HepG2 (cell line): ENCODE data around the gene CAPS2.

Source experiments
- NR2F6 ChIP-seq, 2 experiments: IDR thresholded peaks; 2 replicates each; pipeline ENCODE4 v1.6.1; 2016; ENCODE audit warnings: antibody characterized with exemption in 1 of 2, mild to moderate bottlenecking in 1 of 2
- TF ChIP-seq, protein P1 (sequence below), 2 experiments: fragments of 450-650 bp in 1 of 2; sonication (generic) in 1 of 2; formaldehyde crosslinking in 1 of 2; IDR thresholded peaks; 2 replicates each; pipeline versions ENCODE4 v1.6.1 to v1.8.0; 2016 to 2022; ENCODE audit warnings: antibody characterized with exemption in 1 of 2, mild to moderate bottlenecking in 1 of 2, missing genetic modification reagents in 1 of 2

DNA sequence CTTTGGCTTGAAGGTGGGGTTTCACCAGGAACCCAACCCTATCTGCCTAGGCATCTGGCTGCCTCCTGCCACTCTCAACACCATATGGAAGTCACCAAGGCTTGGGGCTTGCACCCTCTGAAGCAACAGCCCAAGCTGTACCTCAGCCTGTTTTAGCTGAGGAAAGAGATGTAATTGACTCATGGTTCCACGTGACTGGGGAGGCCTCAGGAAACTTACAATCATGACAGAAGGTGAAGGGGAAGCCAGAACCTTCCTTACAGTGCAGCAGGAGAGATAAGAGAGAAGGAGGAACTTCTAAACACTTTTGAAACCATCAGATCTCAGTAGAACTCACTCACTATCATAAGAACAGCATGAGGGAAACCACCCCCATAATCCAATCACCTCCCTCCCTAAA is 31.3 kb upstream of the CAPS2 start:
- no peak for TF ChIP-seq NR2F6 (IDR thresholded peaks at IDR 0.05)
- no peak for TF ChIP-seq NR2F6 (CRISPR knock-in tag; IDR thresholded peaks at IDR 0.05)
- TF ChIP-seq, protein P1, sequence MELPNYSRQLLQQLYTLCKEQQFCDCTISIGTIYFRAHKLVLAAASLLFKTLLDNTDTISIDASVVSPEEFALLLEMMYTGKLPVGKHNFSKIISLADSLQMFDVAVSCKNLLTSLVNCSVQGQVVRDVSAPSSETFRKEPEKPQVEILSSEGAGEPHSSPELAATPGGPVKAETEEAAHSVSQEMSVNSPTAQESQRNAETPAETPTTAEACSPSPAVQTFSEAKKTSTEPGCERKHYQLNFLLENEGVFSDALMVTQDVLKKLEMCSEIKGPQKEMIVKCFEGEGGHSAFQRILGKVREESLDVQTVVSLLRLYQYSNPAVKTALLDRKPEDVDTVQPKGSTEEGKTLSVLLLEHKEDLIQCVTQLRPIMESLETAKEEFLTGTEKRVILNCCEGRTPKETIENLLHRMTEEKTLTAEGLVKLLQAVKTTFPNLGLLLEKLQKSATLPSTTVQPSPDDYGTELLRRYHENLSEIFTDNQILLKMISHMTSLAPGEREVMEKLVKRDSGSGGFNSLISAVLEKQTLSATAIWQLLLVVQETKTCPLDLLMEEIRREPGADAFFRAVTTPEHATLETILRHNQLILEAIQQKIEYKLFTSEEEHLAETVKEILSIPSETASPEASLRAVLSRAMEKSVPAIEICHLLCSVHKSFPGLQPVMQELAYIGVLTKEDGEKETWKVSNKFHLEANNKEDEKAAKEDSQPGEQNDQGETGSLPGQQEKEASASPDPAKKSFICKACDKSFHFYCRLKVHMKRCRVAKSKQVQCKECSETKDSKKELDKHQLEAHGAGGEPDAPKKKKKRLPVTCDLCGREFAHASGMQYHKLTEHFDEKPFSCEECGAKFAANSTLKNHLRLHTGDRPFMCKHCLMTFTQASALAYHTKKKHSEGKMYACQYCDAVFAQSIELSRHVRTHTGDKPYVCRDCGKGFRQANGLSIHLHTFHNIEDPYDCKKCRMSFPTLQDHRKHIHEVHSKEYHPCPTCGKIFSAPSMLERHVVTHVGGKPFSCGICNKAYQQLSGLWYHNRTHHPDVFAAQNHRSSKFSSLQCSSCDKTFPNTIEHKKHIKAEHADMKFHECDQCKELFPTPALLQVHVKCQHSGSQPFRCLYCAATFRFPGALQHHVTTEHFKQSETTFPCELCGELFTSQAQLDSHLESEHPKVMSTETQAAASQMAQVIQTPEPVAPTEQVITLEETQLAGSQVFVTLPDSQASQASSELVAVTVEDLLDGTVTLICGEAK (IDR thresholded peaks at IDR 0.05) = no peak
- TF ChIP-seq, protein P1 (CRISPR knock-in tag; IDR thresholded peaks at IDR 0.05) = no peak
